Stimulated activated CD4-positive, alpha-beta T cell treated with anti-CD3 and anti-CD28 coated beads, TNF-alpha, amount 100 ng/mL, for 4 hours (primary cell): ENCODE results near the gene ATOH1.

Experiments used
- DNase-seq, 3 experiments: peaks; one replicate each; pipeline ENCODE4 v3.0.0-alpha.2; 2020; ENCODE audit warnings: low read depth in 3 of 3

The ATOH1 gene

DNA sequence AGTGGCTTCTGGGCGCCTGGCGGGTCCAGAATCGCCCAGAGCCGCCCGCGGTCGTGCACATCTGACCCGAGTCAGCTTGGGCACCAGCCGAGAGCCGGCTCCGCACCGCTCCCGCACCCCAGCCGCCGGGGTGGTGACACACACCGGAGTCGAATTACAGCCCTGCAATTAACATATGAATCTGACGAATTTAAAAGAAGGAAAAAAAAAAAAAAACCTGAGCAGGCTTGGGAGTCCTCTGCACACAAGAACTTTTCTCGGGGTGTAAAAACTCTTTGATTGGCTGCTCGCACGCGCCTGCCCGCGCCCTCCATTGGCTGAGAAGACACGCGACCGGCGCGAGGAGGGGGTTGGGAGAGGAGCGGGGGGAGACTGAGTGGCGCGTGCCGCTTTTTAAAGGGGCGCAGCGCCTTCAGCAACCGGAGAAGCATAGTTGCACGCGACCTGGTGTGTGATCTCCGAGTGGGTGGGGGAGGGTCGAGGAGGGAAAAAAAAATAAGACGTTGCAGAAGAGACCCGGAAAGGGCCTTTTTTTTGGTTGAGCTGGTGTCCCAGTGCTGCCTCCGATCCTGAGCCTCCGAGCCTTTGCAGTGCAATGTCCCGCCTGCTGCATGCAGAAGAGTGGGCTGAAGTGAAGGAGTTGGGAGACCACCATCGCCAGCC is at the start of gene ATOH1:
Gene ATOH1 (plus strand): TSS at position 422 of the 663 bp plus-strand sequence. CDS start 174 bp downstream, at position 596.
- DNase-seq: no peak

DNA sequence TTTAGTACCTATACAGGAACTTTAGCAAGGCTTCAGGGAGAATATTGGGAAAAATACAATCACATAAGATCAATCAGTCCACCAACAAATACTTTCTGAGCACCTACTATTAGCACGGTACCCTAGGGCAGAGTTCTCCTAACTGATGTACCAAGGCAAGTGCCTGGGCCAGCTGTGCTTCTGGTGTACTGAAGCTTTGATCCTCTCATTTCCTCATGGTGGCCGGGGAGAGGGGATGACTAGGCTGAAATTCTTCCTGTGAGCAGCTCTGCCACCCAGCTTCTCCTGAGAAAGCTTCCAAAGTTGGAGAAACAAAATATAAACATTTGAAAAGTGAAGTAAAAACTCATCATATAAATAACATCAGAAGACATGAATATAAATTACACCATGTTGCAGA is 49.3 kb upstream of the ATOH1 start:
- no peak for DNase-seq

DNA sequence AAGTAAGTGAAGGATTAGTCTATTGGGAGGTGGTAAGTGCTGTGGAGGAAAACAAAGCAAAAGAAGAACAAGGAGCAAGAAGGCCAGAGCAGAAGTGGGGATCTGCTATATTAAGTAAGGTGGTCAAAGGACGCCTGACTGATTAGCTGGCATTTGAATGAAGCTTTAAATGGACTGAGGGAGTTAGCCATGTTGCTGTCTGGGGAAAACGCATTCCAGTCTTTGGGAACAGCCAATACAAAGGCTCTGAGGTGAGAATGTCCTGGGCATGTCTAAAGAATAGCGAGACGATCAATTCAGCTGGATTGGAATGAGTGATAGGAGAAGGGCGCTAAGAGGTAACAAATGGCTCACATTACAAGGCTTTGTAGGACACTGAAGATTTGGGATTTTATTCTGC is 48.5 kb upstream of the ATOH1 start:
- DNase-seq: no peak

DNA sequence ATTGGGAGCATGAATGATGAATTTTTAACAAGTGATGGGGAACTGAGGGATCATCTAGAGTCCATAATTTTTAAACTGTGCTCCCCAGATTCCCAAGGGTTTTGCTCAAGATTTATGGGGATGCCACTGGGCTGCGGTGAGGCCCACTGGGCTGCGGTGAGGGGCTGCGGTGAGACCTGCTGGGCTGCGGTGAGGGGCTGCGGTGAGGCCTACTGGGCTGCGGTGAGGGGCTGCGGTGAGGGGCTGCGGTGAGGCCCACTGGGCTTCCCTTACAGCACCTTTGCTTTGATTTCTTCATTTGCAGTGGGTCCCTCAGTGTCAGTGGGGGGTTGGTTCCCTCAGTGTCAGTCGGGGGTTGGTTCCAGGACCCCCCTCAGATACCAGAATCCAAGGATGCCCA is 47.4 kb upstream of the ATOH1 start:
- no peak for DNase-seq

DNA sequence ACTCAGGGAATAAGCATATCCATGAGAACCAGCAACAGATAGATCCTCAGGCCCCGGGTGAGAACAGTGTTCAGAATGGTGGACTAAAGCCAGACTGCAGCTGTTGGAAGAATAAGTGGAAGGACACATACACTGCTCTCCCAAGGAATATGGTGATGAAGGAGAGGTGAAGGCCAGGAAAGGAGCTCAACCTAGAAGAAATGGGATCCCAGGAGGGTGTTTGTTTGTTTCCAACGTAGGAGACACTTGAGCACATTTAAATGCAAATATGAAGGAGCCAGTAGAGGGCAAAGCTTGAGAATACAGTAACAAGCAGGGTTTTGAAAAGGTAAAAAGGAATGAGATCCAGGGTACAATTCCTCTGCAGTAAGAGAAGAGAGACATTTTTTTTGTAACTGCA is 42.4 kb upstream of the ATOH1 start:
- DNase-seq: no peak

DNA sequence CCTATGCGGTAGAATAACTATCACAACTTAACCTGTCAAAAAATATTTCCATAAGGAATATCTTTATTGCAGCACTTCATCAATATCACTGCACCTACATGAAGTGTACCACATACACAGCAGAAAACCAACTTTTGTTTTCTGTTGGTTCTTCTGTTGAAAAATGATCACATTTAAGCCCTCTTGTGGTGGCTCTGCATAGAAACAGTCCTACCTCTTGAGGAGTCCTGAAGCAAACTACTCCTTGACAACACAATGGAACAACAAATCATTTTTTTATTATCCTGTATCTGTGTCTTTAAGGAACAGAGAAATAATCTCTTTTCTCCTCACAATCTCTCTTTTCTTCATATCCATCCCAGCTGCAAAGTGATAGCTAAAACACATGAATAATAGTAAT is 39.8 kb upstream of the ATOH1 start:
- no peak for DNase-seq

- DNase-seq: no peak
These were observed 36.9 kb upstream of the ATOH1 start for GRCh38 chr4:93791570-93792195.

DNA sequence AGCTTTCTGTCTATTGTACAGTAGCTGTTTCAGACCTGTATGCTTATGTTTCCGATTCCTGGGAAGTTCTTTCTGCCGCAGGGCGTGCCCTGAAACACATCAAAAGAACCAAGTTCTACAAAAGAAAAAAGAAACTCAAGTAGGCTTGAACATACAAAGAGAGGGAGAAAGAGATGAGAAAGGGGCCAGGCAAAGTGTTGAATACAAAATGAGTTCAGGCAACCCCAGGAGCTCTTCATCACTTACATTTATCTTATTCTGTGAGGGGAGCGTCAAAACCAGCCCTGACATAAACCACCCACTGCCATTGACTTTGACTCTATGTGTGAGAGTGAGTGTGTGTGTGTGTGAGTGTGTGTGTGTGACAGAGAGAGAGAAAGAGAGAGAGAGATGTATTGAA is 26.5 kb upstream of the ATOH1 start:
- no peak for DNase-seq

- DNase-seq: no peak
These were observed 18.8 kb upstream of the ATOH1 start for GRCh38 chr4:93809773-93810172.

GRCh38 chr4:93810340-93810992 is 18.1 kb upstream of the ATOH1 start:
- no peak for DNase-seq

DNA sequence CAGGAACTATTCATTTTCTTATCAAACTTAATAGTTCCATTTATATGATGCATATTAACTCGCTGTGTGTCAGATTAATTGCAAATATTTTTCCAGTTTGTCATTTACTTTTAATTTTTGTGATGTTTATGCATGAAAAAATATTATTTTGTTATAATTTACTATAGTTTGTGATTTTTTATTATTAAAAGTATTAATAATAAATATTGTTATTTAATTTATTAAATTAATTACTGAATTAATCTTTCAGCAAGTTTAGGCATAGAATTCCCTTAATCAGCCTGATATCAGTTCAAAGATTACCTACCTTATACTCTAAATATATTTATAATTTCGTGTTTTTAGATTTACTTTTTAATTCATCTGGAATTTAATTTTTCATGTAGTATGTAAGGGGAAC is 15.5 kb upstream of the ATOH1 start:
- no peak for DNase-seq

- DNase-seq: no peak
These were observed 14.4 kb upstream of the ATOH1 start for GRCh38 chr4:93814141-93814540.

DNA sequence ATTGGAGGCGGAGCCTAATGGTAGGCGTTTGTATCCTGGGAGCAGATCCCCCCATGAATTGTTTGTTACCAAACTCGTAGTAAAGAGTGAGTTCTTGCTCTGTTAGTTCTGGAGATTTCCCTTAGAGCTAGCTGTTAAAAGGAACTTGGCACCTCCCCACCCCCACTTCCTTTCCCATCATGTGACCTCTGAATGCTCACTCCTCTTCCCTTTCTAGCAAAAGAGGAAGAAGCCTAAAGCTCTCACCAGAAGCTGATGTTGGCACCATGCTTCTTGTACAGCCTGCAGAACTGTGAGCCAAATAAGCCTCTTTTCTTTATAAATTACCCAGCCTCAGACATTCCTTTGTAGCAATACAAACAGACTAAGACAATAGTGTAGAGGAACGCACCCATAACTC is 13.8 kb upstream of the ATOH1 start:
- DNase-seq: no peak

DNA sequence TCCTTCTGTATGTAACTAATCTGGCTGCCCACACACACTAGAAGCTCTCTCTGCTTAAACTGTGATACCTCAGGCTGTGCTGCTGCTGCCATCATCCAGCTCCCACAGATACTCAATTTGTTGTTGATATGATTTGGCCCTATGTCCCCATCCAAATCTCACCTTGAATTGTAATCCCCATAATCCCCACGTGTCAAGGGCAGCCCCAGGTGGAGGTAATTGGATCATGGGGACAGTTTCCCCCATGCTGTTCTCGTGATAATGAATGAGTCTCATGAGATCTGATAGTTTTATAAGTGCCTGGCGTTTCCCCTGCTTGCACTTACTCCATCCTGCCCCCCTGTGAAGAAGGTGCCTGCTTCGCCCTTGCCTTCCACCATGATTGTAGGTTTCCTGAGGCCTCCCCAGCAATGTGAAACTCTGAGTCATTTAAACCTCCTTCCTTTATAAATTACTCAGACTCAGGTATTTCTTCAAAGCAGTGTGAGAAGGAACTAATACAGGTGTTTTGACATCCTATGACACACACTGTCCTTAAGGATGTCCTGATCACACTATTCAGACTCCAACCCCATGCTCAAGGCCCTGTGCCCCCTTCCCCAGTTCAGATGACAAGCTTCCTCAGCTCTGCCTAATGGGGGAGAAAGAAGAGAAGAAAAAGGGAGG is 2.9 kb upstream of the ATOH1 start:
- no peak for DNase-seq

DNA sequence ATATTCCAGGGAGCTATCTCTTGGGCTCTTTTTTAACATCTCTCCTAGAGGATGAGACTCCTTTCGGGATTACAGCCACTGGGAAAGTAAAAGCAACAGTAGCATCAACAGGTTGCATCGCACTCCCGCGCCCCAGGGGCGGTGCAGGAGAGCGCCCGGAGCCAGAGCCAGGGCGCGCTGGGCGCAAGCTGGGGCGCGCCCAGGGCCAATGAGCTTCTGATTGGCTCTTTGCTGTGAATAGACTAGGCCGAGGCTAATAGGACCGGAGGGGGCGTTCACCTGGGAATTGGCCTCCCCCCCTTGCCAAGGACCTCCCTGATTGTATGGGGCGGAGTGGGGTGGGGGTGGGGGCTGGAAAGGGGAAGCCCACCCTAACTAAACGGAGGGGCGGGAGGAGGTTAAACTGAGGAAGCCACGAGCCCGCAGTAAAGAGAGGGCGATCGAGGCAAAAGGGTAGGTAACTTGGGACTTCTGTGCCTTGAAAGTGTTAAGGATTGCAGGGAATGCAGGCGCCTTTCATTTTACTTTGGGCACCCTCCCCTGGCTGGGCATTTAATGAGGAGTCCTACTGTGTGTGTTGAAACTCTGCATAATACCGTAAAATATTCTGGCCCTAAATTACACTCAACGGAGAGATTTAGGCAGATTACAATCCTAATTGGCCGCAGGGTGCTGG is 1.1 kb upstream of the ATOH1 start:
- no peak for DNase-seq

DNA sequence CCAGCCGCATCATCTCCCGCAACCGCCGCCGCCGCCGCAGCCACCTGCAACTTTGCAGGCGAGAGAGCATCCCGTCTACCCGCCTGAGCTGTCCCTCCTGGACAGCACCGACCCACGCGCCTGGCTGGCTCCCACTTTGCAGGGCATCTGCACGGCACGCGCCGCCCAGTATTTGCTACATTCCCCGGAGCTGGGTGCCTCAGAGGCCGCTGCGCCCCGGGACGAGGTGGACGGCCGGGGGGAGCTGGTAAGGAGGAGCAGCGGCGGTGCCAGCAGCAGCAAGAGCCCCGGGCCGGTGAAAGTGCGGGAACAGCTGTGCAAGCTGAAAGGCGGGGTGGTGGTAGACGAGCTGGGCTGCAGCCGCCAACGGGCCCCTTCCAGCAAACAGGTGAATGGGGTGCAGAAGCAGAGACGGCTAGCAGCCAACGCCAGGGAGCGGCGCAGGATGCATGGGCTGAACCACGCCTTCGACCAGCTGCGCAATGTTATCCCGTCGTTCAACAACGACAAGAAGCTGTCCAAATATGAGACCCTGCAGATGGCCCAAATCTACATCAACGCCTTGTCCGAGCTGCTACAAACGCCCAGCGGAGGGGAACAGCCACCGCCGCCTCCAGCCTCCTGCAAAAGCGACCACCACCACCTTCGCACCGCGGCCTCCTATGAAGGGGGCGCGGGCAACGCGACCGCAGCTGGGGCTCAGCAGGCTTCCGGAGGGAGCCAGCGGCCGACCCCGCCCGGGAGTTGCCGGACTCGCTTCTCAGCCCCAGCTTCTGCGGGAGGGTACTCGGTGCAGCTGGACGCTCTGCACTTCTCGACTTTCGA is 654 bp downstream of the ATOH1 start:
- DNase-seq: no peak

GRCh38 chr4:93829820-93830687 is 1.5 kb downstream of the ATOH1 start:
- DNase-seq: no peak

DNA sequence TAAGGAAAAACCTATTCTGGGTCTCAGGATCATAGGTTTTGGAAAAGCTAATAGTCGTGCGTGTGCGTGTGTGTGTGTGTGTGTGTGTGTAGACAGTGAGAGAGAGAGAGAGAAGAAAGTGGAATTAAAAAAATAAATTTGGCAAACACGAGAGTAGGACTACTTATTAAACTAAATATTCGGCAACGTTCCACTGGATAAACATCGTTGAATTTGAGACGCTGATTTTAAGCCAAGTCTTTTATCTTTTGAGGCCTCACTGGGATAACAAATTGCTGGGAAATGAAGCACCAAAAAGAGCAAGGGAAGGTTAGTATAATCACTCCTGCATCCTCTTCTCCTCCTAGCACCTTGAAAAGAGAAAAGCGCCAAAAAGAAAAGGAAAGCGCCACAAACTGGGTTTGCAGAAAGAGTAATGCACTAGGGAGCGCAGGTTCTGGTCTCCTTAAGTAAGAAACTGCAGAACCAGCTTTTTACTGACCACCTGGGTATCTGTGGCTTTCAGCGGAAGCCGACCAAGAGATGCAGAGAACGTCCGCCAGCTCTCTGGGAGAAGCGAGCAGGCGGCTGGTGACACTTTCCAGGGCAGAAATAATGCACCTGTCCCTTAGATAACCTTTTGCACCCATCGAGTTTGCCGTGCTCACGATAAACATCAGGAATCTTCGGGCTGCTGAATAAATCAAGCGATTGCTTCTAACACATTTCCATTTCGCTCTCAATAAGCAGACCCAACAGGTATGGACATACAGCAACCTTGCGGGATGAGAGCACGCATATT is 3.4 kb downstream of the ATOH1 start:
- DNase-seq: no peak

GRCh38 chr4:93834249-93835066 is 5.9 kb downstream of the ATOH1 start:
- DNase-seq: no peak
